ENCODE results near the gene TMEM247.

DNA sequence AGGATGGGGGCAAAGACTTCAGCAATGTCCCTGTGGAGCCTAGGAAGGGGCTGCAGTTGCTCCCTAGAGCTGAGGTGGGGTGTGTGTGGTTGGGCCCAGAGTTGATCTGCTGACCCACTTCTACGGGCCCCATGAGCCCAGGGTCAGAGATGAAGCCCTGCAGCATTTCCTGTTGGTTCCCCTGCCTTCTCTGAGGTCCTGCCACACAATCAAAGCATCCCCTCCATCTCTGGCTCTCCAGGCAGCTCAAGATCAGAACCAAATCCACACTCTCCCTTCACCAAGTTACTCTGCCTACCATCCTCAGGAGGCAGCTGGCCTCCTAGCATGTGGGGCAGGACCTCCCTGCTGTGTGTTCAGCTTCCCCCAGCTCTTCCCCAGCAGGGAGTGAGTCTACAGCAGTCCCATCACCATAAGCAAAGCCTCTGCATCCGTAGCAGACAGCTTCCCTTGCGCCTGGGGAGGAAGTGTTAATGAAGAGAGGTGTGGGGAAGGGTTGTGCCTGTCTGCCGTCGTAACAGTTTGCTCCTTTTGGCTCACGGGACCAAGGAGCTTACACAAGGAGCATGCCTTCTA lies 26.9 kb downstream of the TMEM247 start:
- TF ChIP-seq POLR2AphosphoS5 (IDR thresholded peaks at IDR 0.05; ENCODE audit: low read depth, low read length) = no peak
- TF ChIP-seq RCOR1 (IDR thresholded peaks at IDR 0.05; ENCODE audit: low read length) = no peak
- TF ChIP-seq, protein P1, sequence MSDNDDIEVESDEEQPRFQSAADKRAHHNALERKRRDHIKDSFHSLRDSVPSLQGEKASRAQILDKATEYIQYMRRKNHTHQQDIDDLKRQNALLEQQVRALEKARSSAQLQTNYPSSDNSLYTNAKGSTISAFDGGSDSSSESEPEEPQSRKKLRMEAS (IDR thresholded peaks at IDR 0.05; ENCODE audit: low read depth) = no peak
- TF ChIP-seq, protein P2, sequence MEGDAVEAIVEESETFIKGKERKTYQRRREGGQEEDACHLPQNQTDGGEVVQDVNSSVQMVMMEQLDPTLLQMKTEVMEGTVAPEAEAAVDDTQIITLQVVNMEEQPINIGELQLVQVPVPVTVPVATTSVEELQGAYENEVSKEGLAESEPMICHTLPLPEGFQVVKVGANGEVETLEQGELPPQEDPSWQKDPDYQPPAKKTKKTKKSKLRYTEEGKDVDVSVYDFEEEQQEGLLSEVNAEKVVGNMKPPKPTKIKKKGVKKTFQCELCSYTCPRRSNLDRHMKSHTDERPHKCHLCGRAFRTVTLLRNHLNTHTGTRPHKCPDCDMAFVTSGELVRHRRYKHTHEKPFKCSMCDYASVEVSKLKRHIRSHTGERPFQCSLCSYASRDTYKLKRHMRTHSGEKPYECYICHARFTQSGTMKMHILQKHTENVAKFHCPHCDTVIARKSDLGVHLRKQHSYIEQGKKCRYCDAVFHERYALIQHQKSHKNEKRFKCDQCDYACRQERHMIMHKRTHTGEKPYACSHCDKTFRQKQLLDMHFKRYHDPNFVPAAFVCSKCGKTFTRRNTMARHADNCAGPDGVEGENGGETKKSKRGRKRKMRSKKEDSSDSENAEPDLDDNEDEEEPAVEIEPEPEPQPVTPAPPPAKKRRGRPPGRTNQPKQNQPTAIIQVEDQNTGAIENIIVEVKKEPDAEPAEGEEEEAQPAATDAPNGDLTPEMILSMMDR (IDR thresholded peaks at IDR 0.05) = no peak
- TF ChIP-seq REST (IDR thresholded peaks at IDR 0.05; ENCODE audit: low read depth, low read length) = no peak
- TF ChIP-seq CHD2 (IDR thresholded peaks at IDR 0.05; ENCODE audit: low read length, partially characterized antibody) = no peak
- TF ChIP-seq EZH2phosphoT487 (IDR thresholded peaks at IDR 0.05; ENCODE audit: borderline replicate concordance, low read depth) = no peak
- TF ChIP-seq FOXM1 (IDR thresholded peaks at IDR 0.05; ENCODE audit: low read depth) = no peak
- TF ChIP-seq GABPA (IDR thresholded peaks at IDR 0.05; ENCODE audit: low read depth) = no peak

Measured in SK-N-SH (cell line).